CD4-positive, alpha-beta T cell (primary cell): Measurements from ENCODE around the gene ARID2. TPM values are rescaled to one million over a fixed set of nuclear protein-coding genes. Genes with fewer than 3 reads are reported as not detected.

Experiments used
- ATAC-seq: fragments of 200-7000 bp; cut with Tn5 transposase; one replicate; pipeline ENCODE4 v1.10.0; 2022; ENCODE audit warnings: mild to moderate bottlenecking; ENCODE audit not compliant: poor library complexity
- CTCF ChIA-PET: fragments of 350-600 bp; sonication (Branson Sonifier 250); formaldehyde crosslinking; loops from one replicate; lab custom pipeline; 2021; ENCODE audit warnings: antibody characterized with exemption, inconsistent platforms; lab: Charles Lee
- POLR2A ChIA-PET: fragments of 350-600 bp; sonication (Branson Sonifier 250); formaldehyde crosslinking; loops from one replicate; lab custom pipeline; 2021; ENCODE audit warnings: antibody characterized with exemption, inconsistent platforms; lab: Charles Lee
- DNase-seq, 14 experiments: peaks; one replicate each; pipeline ENCODE4 v3.0.0-alpha.2; 2013 to 2020; ENCODE audit warnings: mixed read lengths in 2 of 14
- H3K27ac ChIP-seq, 2 donors: one replicate each; pipeline versions ENCODE4 v1.5.1 to v1.7.0; 2013; ENCODE audit warnings: low read length in 2 of 2, low read depth in 1 of 2, mild to moderate bottlenecking in 1 of 2
- H3K27me3 ChIP-seq, 2 experiments: 1 replicate in 1 of 2; 2 replicates in 1 of 2; pipeline versions ENCODE4 v1.6.1 to v1.7.0; 2013; ENCODE audit warnings: low read length in 2 of 2, control low read depth in 1 of 2, mild to moderate bottlenecking in 1 of 2, moderate library complexity in 1 of 2; ENCODE audit not compliant: insufficient read depth in 2 of 2, control insufficient read depth in 1 of 2
- H3K36me3 ChIP-seq: one replicate; pipeline ENCODE4 v1.6.1; 2013; ENCODE audit warnings: low read length, control low read depth; ENCODE audit not compliant: insufficient read depth
- H3K4me1 ChIP-seq: one replicate; pipeline ENCODE4 v1.6.1; 2013; ENCODE audit warnings: low read length, control low read depth; ENCODE audit not compliant: insufficient read depth
- H3K4me3 ChIP-seq: one replicate; pipeline ENCODE4 v1.5.1; 2013; ENCODE audit warnings: mild to moderate bottlenecking, low read length, moderate library complexity
- H3K9me3 ChIP-seq, 2 experiments: 1 replicate in 1 of 2; 2 replicates in 1 of 2; pipeline versions ENCODE4 v1.6.1 to v1.7.0; 2013; ENCODE audit warnings: low read length in 2 of 2, mild to moderate bottlenecking in 2 of 2, control low read depth in 1 of 2, moderate library complexity in 1 of 2; ENCODE audit not compliant: control insufficient read depth in 1 of 2, insufficient read depth in 1 of 2
- H3K27ac Mint-ChIP-seq: one replicate; pipeline ENCODE4 v1.8.0; 2020; ENCODE audit warnings: mixed read lengths
- H3K27me3 Mint-ChIP-seq: one replicate; pipeline ENCODE4 v1.8.0; 2021; ENCODE audit warnings: mixed read lengths
- H3K36me3 Mint-ChIP-seq: one replicate; pipeline ENCODE4 v1.8.0; 2021; ENCODE audit warnings: low read depth, mixed read lengths
- H3K4me1 Mint-ChIP-seq: one replicate; pipeline ENCODE4 v1.8.0; 2021; ENCODE audit warnings: low read depth, mixed read lengths
- H3K4me3 Mint-ChIP-seq: one replicate; pipeline ENCODE4 v1.8.0; 2020; ENCODE audit warnings: mild to moderate bottlenecking, mixed read lengths
- H3K9me3 Mint-ChIP-seq: one replicate; pipeline ENCODE4 v1.8.0; 2020; ENCODE audit warnings: mixed read lengths
- intact Hi-C, 2 experiments: fragments of 100-400 bp; cut with DNase I in 1 of 2; cut with micrococcal nuclease in 1 of 2; formaldehyde crosslinking; loops; one replicate each; pipeline versions ENCODE4 v1.15.1 to v1.9.0; 2023 to 2025; cut with DNase I, micrococcal nuclease
- total RNA-seq, 174 experiments: library from RNA in 2 of 174; stranded (reverse) in 2 of 174; gene quantifications; one replicate each; pipeline ENCODE4 v1.2.3 and lab custom pipeline; 2021 to 2026
- TF ChIP-seq, protein P1 (sequence below): fragments of 200-600 bp; IDR thresholded peaks from one replicate; pipeline ENCODE4 v1.8.0; 2022; ENCODE audit warnings: antibody characterized with exemption, mild to moderate bottlenecking

ARID2 gene
- total RNA-seq, 2 experiments from 2014 or later = 49.0 to 51.3 TPM

DNA sequence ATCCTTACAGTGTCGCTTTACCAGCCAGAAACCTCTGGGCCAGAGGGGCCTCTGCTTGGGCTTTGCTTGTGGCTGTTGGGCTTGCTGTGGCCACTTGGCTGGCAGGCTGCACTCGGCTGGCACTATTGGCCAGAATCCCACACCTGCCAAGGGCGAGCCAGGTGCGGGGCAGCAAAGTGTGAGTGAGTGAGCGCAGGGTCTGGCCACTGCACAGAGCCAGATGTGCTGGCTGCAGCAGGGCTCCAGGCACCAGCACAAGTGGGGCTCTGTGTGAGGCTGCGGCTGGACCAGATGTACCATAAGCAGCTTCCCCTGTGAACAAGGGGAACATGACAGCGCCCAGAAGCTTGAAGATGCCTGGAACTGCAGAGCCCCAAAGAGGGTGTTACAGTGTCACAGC, 33.5 kb upstream of the ARID2 start:
- intact Hi-C loops = no loop called here
- H3K36me3 ChIP-seq = no peaks in the 10 kb centered on the region
- H3K9me3 Mint-ChIP-seq = peaks cover 4% of the 10 kb centered on the region
- peaks cover 3 to 6% of the 10 kb centered on the region in 2 experiments for H3K9me3 ChIP-seq
- TF ChIP-seq, protein P1, sequence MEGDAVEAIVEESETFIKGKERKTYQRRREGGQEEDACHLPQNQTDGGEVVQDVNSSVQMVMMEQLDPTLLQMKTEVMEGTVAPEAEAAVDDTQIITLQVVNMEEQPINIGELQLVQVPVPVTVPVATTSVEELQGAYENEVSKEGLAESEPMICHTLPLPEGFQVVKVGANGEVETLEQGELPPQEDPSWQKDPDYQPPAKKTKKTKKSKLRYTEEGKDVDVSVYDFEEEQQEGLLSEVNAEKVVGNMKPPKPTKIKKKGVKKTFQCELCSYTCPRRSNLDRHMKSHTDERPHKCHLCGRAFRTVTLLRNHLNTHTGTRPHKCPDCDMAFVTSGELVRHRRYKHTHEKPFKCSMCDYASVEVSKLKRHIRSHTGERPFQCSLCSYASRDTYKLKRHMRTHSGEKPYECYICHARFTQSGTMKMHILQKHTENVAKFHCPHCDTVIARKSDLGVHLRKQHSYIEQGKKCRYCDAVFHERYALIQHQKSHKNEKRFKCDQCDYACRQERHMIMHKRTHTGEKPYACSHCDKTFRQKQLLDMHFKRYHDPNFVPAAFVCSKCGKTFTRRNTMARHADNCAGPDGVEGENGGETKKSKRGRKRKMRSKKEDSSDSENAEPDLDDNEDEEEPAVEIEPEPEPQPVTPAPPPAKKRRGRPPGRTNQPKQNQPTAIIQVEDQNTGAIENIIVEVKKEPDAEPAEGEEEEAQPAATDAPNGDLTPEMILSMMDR = no peak
- H3K27ac ChIP-seq = no peak overlapping the region
- H3K4me3 ChIP-seq = no peak overlapping the region
- peaks cover 4% of the 10 kb centered on the region for H3K36me3 Mint-ChIP-seq
- no peak overlapping the region for H3K4me3 Mint-ChIP-seq
- H3K27me3 ChIP-seq = no peaks in the 10 kb centered on the region
- no peak overlapping the region for H3K27ac Mint-ChIP-seq
- H3K4me1 Mint-ChIP-seq = no peaks in the 10 kb centered on the region
- H3K27me3 Mint-ChIP-seq = no peaks in the 10 kb centered on the region
- DNase-seq (no peak), ATAC-seq (no peak)
- ChIA-PET CTCF (no interaction called here), POLR2A (no interaction called here)
- H3K4me1 ChIP-seq = no peaks in the 10 kb centered on the region

GRCh38 chr12:45697371-45697770, 32.1 kb upstream of the ARID2 start:
- no peak overlapping the region for H3K27ac Mint-ChIP-seq
- H3K9me3 Mint-ChIP-seq = peaks cover 4% of the 10 kb centered on the region
- TF ChIP-seq, protein P1 = no peak
- peaks cover 4% of the 10 kb centered on the region for H3K36me3 Mint-ChIP-seq
- no peak for ATAC-seq
- POLR2A ChIA-PET = no interaction called here
- H3K4me3 Mint-ChIP-seq = no peak overlapping the region
- no peaks in the 10 kb centered on the region for H3K27me3 Mint-ChIP-seq
- no peaks in the 10 kb centered on the region for H3K36me3 ChIP-seq
- H3K27ac ChIP-seq = no peak overlapping the region
- H3K27me3 ChIP-seq = no peaks in the 10 kb centered on the region
- no peak for DNase-seq
- no peaks in the 10 kb centered on the region for H3K4me1 ChIP-seq
- CTCF ChIA-PET = no interaction called here
- H3K4me3 ChIP-seq = no peak overlapping the region
- no peaks in the 10 kb centered on the region for H3K4me1 Mint-ChIP-seq
- intact Hi-C loops = no loop called here
- peaks cover 6 to 9% of the 10 kb centered on the region in 2 experiments for H3K9me3 ChIP-seq

DNA sequence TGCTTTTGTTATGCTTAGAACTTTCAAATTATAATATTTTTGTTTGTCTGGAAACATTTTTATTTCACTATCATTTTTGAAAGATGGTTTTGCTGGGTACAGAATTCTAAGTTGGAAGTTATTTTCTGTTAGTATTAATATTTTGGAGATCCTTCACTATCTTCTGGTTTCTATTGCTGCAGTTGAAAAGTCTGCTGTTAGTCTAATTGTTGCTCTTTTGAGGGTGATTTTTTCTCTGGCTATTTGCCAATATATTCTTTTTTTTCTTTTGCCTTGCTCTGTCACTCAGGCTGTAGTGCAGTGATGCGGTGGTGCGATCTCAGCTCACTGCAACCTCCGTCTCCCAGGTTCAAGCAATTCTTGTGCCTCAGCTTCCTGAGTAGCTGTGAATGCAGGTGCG, 28.2 kb upstream of the ARID2 start:
- Histone ChIP-seq H3K27me3 (no peaks in the 10 kb centered on the region), H3K4me1 (no peaks in the 10 kb centered on the region), H3K36me3 (no peaks in the 10 kb centered on the region), H3K27ac (no peak overlapping the region), H3K9me3 (peaks cover 6 to 9% of the 10 kb centered on the region in 2 experiments), H3K4me3 (no peak overlapping the region)
- intact Hi-C loops = no loop called here
- CTCF ChIA-PET = interaction anchor here (1.3 kb wide), 1 partner anchor 28 kb away, joined by 3 read pairs; the partner anchor contains the start of gene ARID2
- Mint-ChIP-seq H3K27me3 (no peaks in the 10 kb centered on the region), H3K4me1 (no peaks in the 10 kb centered on the region), H3K4me3 (no peak overlapping the region), H3K9me3 (peaks cover 4% of the 10 kb centered on the region), H3K36me3 (peaks cover 4% of the 10 kb centered on the region), H3K27ac (no peak overlapping the region)
- POLR2A ChIA-PET = no interaction called here
- no peak for ATAC-seq
- TF ChIP-seq, protein P1 = no peak
- no peak for DNase-seq
